CD14-positive monocyte (primary cell): ENCODE measurements around the gene FAT1. TPM values are rescaled to one million over a fixed set of nuclear protein-coding genes. Genes with fewer than 3 reads are reported as not detected.

Source experiments
- DNase-seq, 3 donors: peaks; one replicate each; pipeline ENCODE4 v3.0.0-alpha.2; 2011 to 2022
- H2AFZ ChIP-seq: 2 replicates; pipeline ENCODE4 v1.6.0; 2012; ENCODE audit warnings: mild to moderate bottlenecking, low read depth, low read length, inconsistent platforms; ENCODE audit not compliant: insufficient read depth, poor library complexity, severe bottlenecking
- H3K27ac ChIP-seq, 2 donors: 1 replicate in 1 of 2; 2 replicates in 1 of 2; pipeline ENCODE4 v1.5.1; 2012 to 2013; ENCODE audit warnings: low read length in 2 of 2, control low read depth in 1 of 2, inconsistent platforms in 1 of 2, low read depth in 1 of 2, mild to moderate bottlenecking in 1 of 2
- H3K27me3 ChIP-seq, 2 donors: one replicate each; pipeline versions ENCODE4 v1.6.0 to v1.6.1; 2011 to 2013; ENCODE audit warnings: low read length in 2 of 2; ENCODE audit not compliant: control insufficient read depth in 2 of 2, insufficient read depth in 2 of 2
- H3K36me3 ChIP-seq, 2 donors: replicated peaks in 1 of 2; 1 replicate in 1 of 2; 2 replicates in 1 of 2; pipeline versions ENCODE4 v1.5.1 to v1.6.1; 2012 to 2013; ENCODE audit warnings: low read length in 2 of 2, control low read depth in 1 of 2, inconsistent platforms in 1 of 2, mild to moderate bottlenecking in 1 of 2; ENCODE audit not compliant: insufficient read depth in 2 of 2, control insufficient read depth in 1 of 2
- H3K4me1 ChIP-seq, 2 donors: 1 replicate in 1 of 2; 2 replicates in 1 of 2; pipeline versions ENCODE4 v1.5.1 to v1.6.1; 2012 to 2013; ENCODE audit warnings: low read length in 2 of 2, control low read depth in 1 of 2, inconsistent platforms in 1 of 2, mild to moderate bottlenecking in 1 of 2, moderate library complexity in 1 of 2; ENCODE audit not compliant: insufficient read depth in 2 of 2, control insufficient read depth in 1 of 2
- H3K4me2 ChIP-seq: replicated peaks from 2 replicates; pipeline ENCODE3; 2012; ENCODE audit warnings: low read length, moderate library complexity, mild to moderate bottlenecking; ENCODE audit not compliant: poor library complexity, severe bottlenecking; ENCODE audit errors: extremely low read depth
- H3K4me3 ChIP-seq, 3 experiments: fragments of 200-600 bp in 1 of 3; sonication (generic) in 1 of 3; replicated peaks in 1 of 3; 1 replicate in 2 of 3; 2 replicates in 1 of 3; pipeline ENCODE4 v1.5.1; 2011 to 2013; ENCODE audit warnings: low read length in 3 of 3, mild to moderate bottlenecking in 3 of 3, control low read depth in 2 of 3, low read depth in 2 of 3, inconsistent platforms in 1 of 3, moderate library complexity in 1 of 3
- H3K79me2 ChIP-seq: 2 replicates; pipeline ENCODE4 v1.6.0; 2012; ENCODE audit warnings: mild to moderate bottlenecking, control low read depth, inconsistent platforms, low read length, moderate library complexity; ENCODE audit not compliant: insufficient read depth
- H3K9ac ChIP-seq: 2 replicates; pipeline ENCODE4 v1.6.0; 2017; ENCODE audit warnings: low read length, mild to moderate bottlenecking; ENCODE audit not compliant: insufficient read depth, poor library complexity, severe bottlenecking
- H3K9me3 ChIP-seq, 2 donors: replicated peaks in 1 of 2; 1 replicate in 1 of 2; 2 replicates in 1 of 2; pipeline versions ENCODE4 v1.5.1 to v1.6.1; 2012 to 2013; ENCODE audit warnings: low read length in 2 of 2, control low read depth in 1 of 2; ENCODE audit not compliant: control insufficient read depth in 1 of 2, insufficient read depth in 1 of 2
- H4K20me1 ChIP-seq: 2 replicates; pipeline ENCODE4 v1.6.0; 2012; ENCODE audit warnings: mild to moderate bottlenecking, low read length, control low read depth, moderate library complexity; ENCODE audit not compliant: insufficient read depth
- H3K27ac Mint-ChIP-seq, 7 donors: one replicate each; pipeline ENCODE4 v1.8.0; 2020; ENCODE audit warnings: mild to moderate bottlenecking in 7 of 7, mixed read lengths in 7 of 7, moderate library complexity in 6 of 7, inconsistent platforms in 2 of 7
- H3K27me3 Mint-ChIP-seq, 3 donors: one replicate each; pipeline ENCODE4 v1.8.0; 2021 to 2022; ENCODE audit warnings: low read depth in 3 of 3, mild to moderate bottlenecking in 3 of 3, mixed read lengths in 3 of 3, moderate library complexity in 3 of 3, inconsistent platforms in 1 of 3
- H3K36me3 Mint-ChIP-seq, 2 donors: one replicate each; pipeline ENCODE4 v1.8.0; 2020; ENCODE audit warnings: mixed read lengths in 2 of 2, inconsistent platforms in 1 of 2, mild to moderate bottlenecking in 1 of 2
- H3K4me1 Mint-ChIP-seq: one replicate; pipeline ENCODE4 v1.8.0; 2020; ENCODE audit warnings: mild to moderate bottlenecking, mixed read lengths
- H3K4me3 Mint-ChIP-seq, 2 donors: one replicate each; pipeline ENCODE4 v1.8.0; 2020; ENCODE audit warnings: mild to moderate bottlenecking in 2 of 2, mixed read lengths in 2 of 2, moderate library complexity in 1 of 2
- H3K9me3 Mint-ChIP-seq, 7 donors: one replicate each; pipeline ENCODE4 v1.8.0; 2020 to 2022; ENCODE audit warnings: mixed read lengths in 7 of 7, mild to moderate bottlenecking in 6 of 7, moderate library complexity in 6 of 7, inconsistent platforms in 2 of 7
- CTCF ChIP-seq: fragments of 200-600 bp; IDR thresholded peaks from one replicate; pipeline ENCODE4 v1.8.0; 2022; ENCODE audit warnings: antibody characterized with exemption, mild to moderate bottlenecking
- WGBS: methylation state at CpG from one replicate; pipeline ENCODE4 v1.1.5; 2013; ENCODE audit warnings: missing lambda C conversion rate; ENCODE audit not compliant: insufficient coverage; 5-methylcytosine and 5-hydroxymethylcytosine counted together
- intact Hi-C, 2 donors: fragments of 100-400 bp; cut with micrococcal nuclease; formaldehyde crosslinking; loops; one replicate each; pipeline versions ENCODE4 v1.15.0 to v1.15.1; 2023
- polyA plus RNA-seq, 3 donors: library from polyadenylated mRNA; depleted of rRNA in 1 of 3; unstranded in 2 of 3; stranded (reverse) in 1 of 3; fragments of 300-500 nt in 2 of 3; fragments of >200 nt in 1 of 3; fragmentation: Illumina TruSeq in 2 of 3; gene quantifications; 1 replicate in 2 of 3; 2 replicates in 1 of 3; pipeline ENCODE4 v1.2.3, GENCODE V29; 2012 to 2021

Gene FAT1
- polyA plus RNA-seq, 3 donors, result not detected

- Histone ChIP-seq H3K9me3 (no peaks in the 10 kb centered on the region), H3K79me2 (no peaks in the 10 kb centered on the region), H3K27ac (no peak overlapping the region), H3K27me3 (no peaks in the 10 kb centered on the region), H3K4me1 (no peaks in the 10 kb centered on the region), H4K20me1 (no peaks in the 10 kb centered on the region), H2AFZ (no peak overlapping the region), H3K9ac (no peak overlapping the region), H3K4me2 (no peak overlapping the region), H3K36me3 (no peaks in the 10 kb centered on the region), H3K4me3 (no peak overlapping the region)
- Mint-ChIP-seq H3K27me3 (peaks cover 5 to 6% (median 5%) of the 10 kb centered on the region in 3 donors), H3K9me3 (peaks cover 0 to 5% (median 0%) of the 10 kb centered on the region in 7 donors), H3K27ac (no peak overlapping the region), H3K4me1 (no peaks in the 10 kb centered on the region), H3K36me3 (no peaks in the 10 kb centered on the region), H3K4me3 (no peak overlapping the region)
- intact Hi-C loops, result no loop called here
- no peak for TF ChIP-seq CTCF
- WGBS, result 69% methylated on average over 10 of the region's 23 CpGs
- no peak for DNase-seq
Observed at GRCh38 chr4:186570193-186570996, 153.3 kb downstream of the FAT1 start.

- peaks cover 5 to 6% (median 6%) of the 10 kb centered on the region in 3 donors for H3K27me3 Mint-ChIP-seq
- no peak overlapping the region for H3K27ac Mint-ChIP-seq
- H3K36me3 Mint-ChIP-seq, result no peaks in the 10 kb centered on the region
- Histone ChIP-seq H3K9me3 (no peaks in the 10 kb centered on the region), H3K4me2 (no peak overlapping the region), H2AFZ (no peak overlapping the region), H3K4me3 (no peak overlapping the region), H3K27ac (no peak overlapping the region), H3K4me1 (no peaks in the 10 kb centered on the region), H3K79me2 (no peaks in the 10 kb centered on the region), H3K36me3 (no peaks in the 10 kb centered on the region), H4K20me1 (no peaks in the 10 kb centered on the region), H3K27me3 (no peaks in the 10 kb centered on the region), H3K9ac (no peak overlapping the region)
- H3K9me3 Mint-ChIP-seq, result peaks cover 0 to 5% (median 2%) of the 10 kb centered on the region in 7 donors
- 83% methylated on average over 4 of the region's 10 CpGs for WGBS
- no peak overlapping the region for H3K4me3 Mint-ChIP-seq
- no peak for TF ChIP-seq CTCF
- no peak for DNase-seq
- intact Hi-C loops, result no loop called here
- no peaks in the 10 kb centered on the region for H3K4me1 Mint-ChIP-seq
Observed at GRCh38 chr4:186569533-186570192, 154.0 kb downstream of the FAT1 start.
